Fibroblast of skin of back (primary cell): ENCODE measurements around the gene RWDD1. TPM values are rescaled to one million over a fixed set of nuclear protein-coding genes. Genes with fewer than 3 reads are reported as not detected.

Source experiments
- DNase-seq: peaks from one replicate; pipeline ENCODE4 v3.0.0-alpha.2; 2013
- polyA plus RNA-seq, 2 experiments: library from polyadenylated mRNA; unstranded; fragments of 120-200 nt; gene quantifications; one replicate each; pipeline ENCODE4 v1.2.1, GENCODE V29; 2013; ENCODE audit not compliant: insufficient read length in 2 of 2

Gene RWDD1
- 49.5 TPM for polyA plus RNA-seq (2013, experiment 1 of 2; ENCODE audit: insufficient read length)
- 55.3 TPM for polyA plus RNA-seq (2013, experiment 2 of 2; ENCODE audit: insufficient read length)

- DNase-seq: peak; percentile 100
These were observed at the start of gene RWDD1 for GRCh38 chr6:116570856-116571682. Gene RWDD1 (plus strand): TSS chr6:116571504. CDS start chr6:116571583, 79 bp downstream.

GRCh38 chr6:116522896-116523295 lies 48.4 kb upstream of the RWDD1 start:
- no peak for DNase-seq

GRCh38 chr6:116524236-116524635 lies 47.1 kb upstream of the RWDD1 start:
- no peak for DNase-seq

- no peak for DNase-seq
These were observed 43.2 kb upstream of the RWDD1 start for GRCh38 chr6:116528133-116528532.

- peak; percentile 46 for DNase-seq
These were observed 42.5 kb upstream of the RWDD1 start for GRCh38 chr6:116528780-116529179.

- DNase-seq: no peak
These were observed 41.6 kb upstream of the RWDD1 start for GRCh38 chr6:116529466-116530290.

- DNase-seq: no peak
These were observed 40.9 kb upstream of the RWDD1 start for GRCh38 chr6:116530436-116530835.

GRCh38 chr6:116531675-116532570 lies 39.4 kb upstream of the RWDD1 start:
- DNase-seq: peak; percentile 70

GRCh38 chr6:116533233-116533957 lies 37.9 kb upstream of the RWDD1 start:
- no peak for DNase-seq

- peak; percentile 30 for DNase-seq
These were observed 36.2 kb upstream of the RWDD1 start for GRCh38 chr6:116535109-116535508.

- peak; percentile 72 for DNase-seq
These were observed 35.1 kb upstream of the RWDD1 start for GRCh38 chr6:116536216-116536621.

- DNase-seq: no peak
These were observed 28.9 kb upstream of the RWDD1 start for GRCh38 chr6:116542426-116542825.

GRCh38 chr6:116543149-116543548 lies 28.2 kb upstream of the RWDD1 start:
- DNase-seq: no peak

GRCh38 chr6:116545651-116546050 lies 25.7 kb upstream of the RWDD1 start, which contains the start of gene TRAPPC3L:
Gene TRAPPC3L (minus strand): TSS chr6:116545684. CDS start chr6:116545514, 170 bp downstream.
- no peak for DNase-seq

GRCh38 chr6:116547358-116547757 lies 23.9 kb upstream of the RWDD1 start:
- no peak for DNase-seq

GRCh38 chr6:116550796-116551195 lies 20.5 kb upstream of the RWDD1 start:
- no peak for DNase-seq

- no peak for DNase-seq
These were observed 17.9 kb upstream of the RWDD1 start, which contains the start of gene CALHM4 for GRCh38 chr6:116553451-116553850. Gene CALHM4 (plus strand): TSS chr6:116553751. CDS start chr6:116553794, 43 bp downstream.

- peak; percentile 88 for DNase-seq
These were observed 15.2 kb upstream of the RWDD1 start for GRCh38 chr6:116556065-116556464.

GRCh38 chr6:116556814-116557415 lies 14.4 kb upstream of the RWDD1 start:
- no peak for DNase-seq

GRCh38 chr6:116557893-116558292 lies 13.4 kb upstream of the RWDD1 start:
- DNase-seq: peak; percentile 97

GRCh38 chr6:116560130-116560529 lies 11.2 kb upstream of the RWDD1 start:
- no peak for DNase-seq
